PC-3 (cell line): Measurements from ENCODE around the gene PDE6A. TPM values are rescaled to one million over a fixed set of nuclear protein-coding genes. Genes with fewer than 3 reads are reported as not detected.

Experiments used
- ATAC-seq: fragments of 200-7000 bp; cut with Tn5 transposase; 2 replicates; pipeline ENCODE4 v1.9.1; 2020; ENCODE audit warnings: mild to moderate bottlenecking, moderate library complexity
- BruUV-seq: library from RNA; stranded (reverse); fragments of 400-500 nt; replicated peaks from 2 replicates; lab custom pipeline; 2021; lab: Mats Ljungman, UMichigan
- CTCF ChIA-PET: fragments of 300-600 bp; sonication (Branson Sonifier 250); formaldehyde crosslinking; loops from one replicate; lab custom pipeline; 2022; ENCODE audit warnings: antibody characterized with exemption; lab: Charles Lee
- POLR2A ChIA-PET: fragments of 300-600 bp; sonication (Branson Sonifier 250); formaldehyde crosslinking; loops from one replicate; lab custom pipeline; 2022; ENCODE audit warnings: antibody characterized with exemption; ENCODE audit not compliant: unreplicated experiment; lab: Charles Lee
- DNase-seq: peaks from one replicate; pipeline ENCODE4 v3.0.0-alpha.2; 2015
- H2AFZ ChIP-seq: fragments of 300-600 bp; sonication (generic); 2 replicates; pipeline ENCODE4 v1.6.0; 2016; ENCODE audit warnings: antibody characterized with exemption, low read length
- H3F3A ChIP-seq: fragments of 300-600 bp; sonication (generic); one replicate; pipeline ENCODE4 v1.6.0; 2017; ENCODE audit warnings: antibody characterized with exemption, low read length, control low read depth, mild to moderate bottlenecking; ENCODE audit not compliant: unreplicated experiment
- H3K27ac ChIP-seq: fragments of 300-600 bp; sonication (generic); 2 replicates; pipeline ENCODE4 v1.5.1; 2016; ENCODE audit warnings: mild to moderate bottlenecking, low read length
- H3K27me3 ChIP-seq: fragments of 300-600 bp; sonication (generic); 2 replicates; pipeline ENCODE4 v1.6.1; 2016; ENCODE audit warnings: low read length, mixed read lengths
- H3K36me3 ChIP-seq: fragments of 300-600 bp; sonication (generic); 2 replicates; pipeline ENCODE4 v1.6.1; 2016; ENCODE audit warnings: low read depth, mixed run types, low read length, mixed read lengths
- H3K4me1 ChIP-seq: fragments of 300-600 bp; sonication (generic); 2 replicates; pipeline ENCODE4 v1.5.1; 2016; ENCODE audit warnings: low read length; ENCODE audit not compliant: insufficient read depth
- H3K4me2 ChIP-seq: fragments of 300-600 bp; sonication (generic); 2 replicates; pipeline ENCODE4 v1.6.0; 2016; ENCODE audit warnings: low read length
- H3K4me3 ChIP-seq: fragments of 300-600 bp; sonication (generic); 2 replicates; pipeline ENCODE4 v1.5.1; 2016; ENCODE audit warnings: mild to moderate bottlenecking, low read length, mixed read lengths
- H3K79me2 ChIP-seq: fragments of 300-600 bp; sonication (generic); 2 replicates; pipeline ENCODE4 v1.6.1; 2017; ENCODE audit warnings: low read length, mixed read lengths
- H3K9ac ChIP-seq: fragments of 300-600 bp; sonication (generic); 2 replicates; pipeline ENCODE4 v1.6.0; 2016; ENCODE audit warnings: mild to moderate bottlenecking, low read length
- H3K9me2 ChIP-seq: fragments of 300-600 bp; sonication (generic); replicated peaks from 2 replicates; pipeline ENCODE4 v1.6.1; 2016; ENCODE audit warnings: mixed run types, low read length, mixed read lengths
- H3K9me3 ChIP-seq: fragments of 300-600 bp; sonication (generic); 2 replicates; pipeline ENCODE4 v1.6.1; 2016; ENCODE audit warnings: low read length, mixed read lengths
- H4K20me1 ChIP-seq: fragments of 300-600 bp; sonication (generic); 2 replicates; pipeline ENCODE4 v1.6.1; 2016; ENCODE audit warnings: low read length, mixed read lengths
- EZH2 ChIP-seq: fragments of 300-600 bp; sonication (generic); IDR thresholded peaks from one replicate; pipeline ENCODE4 v1.6.1; 2017; ENCODE audit warnings: antibody characterized with exemption, mild to moderate bottlenecking, low read length; ENCODE audit not compliant: unreplicated experiment
- EZH2phosphoT487 ChIP-seq: fragments of 300-600 bp; sonication (generic); IDR thresholded peaks from 2 replicates; pipeline ENCODE4 v1.6.1; 2018; ENCODE audit warnings: mild to moderate bottlenecking, antibody characterized with exemption, low read length, borderline replicate concordance
- intact Hi-C: fragments of 100-400 bp; cut with micrococcal nuclease; formaldehyde crosslinking; loops from 2 replicates; pipeline ENCODE4 v1.9.0; 2023
- total RNA-seq: library from RNA; depleted of rRNA; stranded (reverse); fragments of >200 nt; gene quantifications from 2 replicates; pipeline ENCODE4 v1.2.3, GENCODE V29; 2014
- TF ChIP-seq, protein P1 (sequence below): fragments of 300-600 bp; sonication (generic); conservative IDR thresholded peaks from 2 replicates; pipeline ENCODE4 v1.5.1; 2017; ENCODE audit warnings: antibody characterized with exemption, low read depth, mild to moderate bottlenecking, low read length

The PDE6A gene
- total RNA-seq, 1 experiment from 2014 or later: not detected

GRCh38 chr5:149981206-149981605 is 36.6 kb upstream of the PDE6A start:
- no peak for ATAC-seq
- intact Hi-C loops: no loop called here
- Histone ChIP-seq H3K9ac (no peak overlapping the region), H3K4me2 (no peak overlapping the region), H3K79me2 (no peaks in the 10 kb centered on the region), H4K20me1 (no peaks in the 10 kb centered on the region), H2AFZ (no peak overlapping the region), H3K27me3 (no peaks in the 10 kb centered on the region), H3K9me3 (no peaks in the 10 kb centered on the region), H3K27ac (no peak overlapping the region), H3F3A (no peaks in the 10 kb centered on the region), H3K36me3 (no peaks in the 10 kb centered on the region; the same call in 1 of the 2 replicates), H3K4me3 (no peak overlapping the region), H3K9me2 (no peaks in the 10 kb centered on the region), H3K4me1 (peaks cover 3% of the 10 kb centered on the region)
- ChIA-PET CTCF (no interaction called here), POLR2A (no interaction called here)
- BruUV-seq: no TSS peak
- no peak for TF ChIP-seq EZH2phosphoT487
- TF ChIP-seq EZH2: no peak
- DNase-seq: no peak

GRCh38 chr5:149979896-149980295 is 35.3 kb upstream of the PDE6A start:
- intact Hi-C loops: no loop called here
- H3K4me1 ChIP-seq: peaks cover 5% of the 10 kb centered on the region
- no peaks in the 10 kb centered on the region for H3F3A ChIP-seq
- no peaks in the 10 kb centered on the region for H3K27me3 ChIP-seq
- TF ChIP-seq EZH2phosphoT487 (no peak), EZH2 (no peak)
- TF ChIP-seq, protein P1, sequence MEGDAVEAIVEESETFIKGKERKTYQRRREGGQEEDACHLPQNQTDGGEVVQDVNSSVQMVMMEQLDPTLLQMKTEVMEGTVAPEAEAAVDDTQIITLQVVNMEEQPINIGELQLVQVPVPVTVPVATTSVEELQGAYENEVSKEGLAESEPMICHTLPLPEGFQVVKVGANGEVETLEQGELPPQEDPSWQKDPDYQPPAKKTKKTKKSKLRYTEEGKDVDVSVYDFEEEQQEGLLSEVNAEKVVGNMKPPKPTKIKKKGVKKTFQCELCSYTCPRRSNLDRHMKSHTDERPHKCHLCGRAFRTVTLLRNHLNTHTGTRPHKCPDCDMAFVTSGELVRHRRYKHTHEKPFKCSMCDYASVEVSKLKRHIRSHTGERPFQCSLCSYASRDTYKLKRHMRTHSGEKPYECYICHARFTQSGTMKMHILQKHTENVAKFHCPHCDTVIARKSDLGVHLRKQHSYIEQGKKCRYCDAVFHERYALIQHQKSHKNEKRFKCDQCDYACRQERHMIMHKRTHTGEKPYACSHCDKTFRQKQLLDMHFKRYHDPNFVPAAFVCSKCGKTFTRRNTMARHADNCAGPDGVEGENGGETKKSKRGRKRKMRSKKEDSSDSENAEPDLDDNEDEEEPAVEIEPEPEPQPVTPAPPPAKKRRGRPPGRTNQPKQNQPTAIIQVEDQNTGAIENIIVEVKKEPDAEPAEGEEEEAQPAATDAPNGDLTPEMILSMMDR: no peak
- H4K20me1 ChIP-seq: no peaks in the 10 kb centered on the region
- H3K36me3 ChIP-seq: no peaks in the 10 kb centered on the region; the same call in 1 of the 2 replicates
- no peak overlapping the region for H3K4me3 ChIP-seq
- H3K27ac ChIP-seq: no peak overlapping the region
- no peaks in the 10 kb centered on the region for H3K79me2 ChIP-seq
- ChIA-PET CTCF (no interaction called here), POLR2A (no interaction called here)
- no peaks in the 10 kb centered on the region for H3K9me2 ChIP-seq
- DNase-seq: no peak
- BruUV-seq: no TSS peak
- H3K9me3 ChIP-seq: no peaks in the 10 kb centered on the region
- no peak overlapping the region for H2AFZ ChIP-seq
- H3K4me2 ChIP-seq: no peak overlapping the region
- no peak overlapping the region for H3K9ac ChIP-seq
- no peak for ATAC-seq

GRCh38 chr5:149975409-149975808 is 30.8 kb upstream of the PDE6A start:
- Histone ChIP-seq H3K36me3 (no peaks in the 10 kb centered on the region), H3K27me3 (no peaks in the 10 kb centered on the region), H3F3A (no peaks in the 10 kb centered on the region), H3K27ac (no peak overlapping the region), H3K4me1 (peaks cover 5% of the 10 kb centered on the region), H3K9ac (no peak overlapping the region), H3K9me3 (no peaks in the 10 kb centered on the region), H4K20me1 (no peaks in the 10 kb centered on the region), H3K4me3 (no peak overlapping the region), H3K4me2 (no peak overlapping the region), H3K79me2 (no peaks in the 10 kb centered on the region), H3K9me2 (no peaks in the 10 kb centered on the region), H2AFZ (no peak overlapping the region)
- ChIA-PET CTCF (interaction anchor here (0.6 to 0.7 kb wide), 2 partner anchors 42 to 73 kb away, joined by 3 to 8 read pairs; no protein-coding TSS in a partner anchor), POLR2A (no interaction called here)
- TF ChIP-seq, protein P1: no peak
- TF ChIP-seq EZH2phosphoT487 (no peak), EZH2 (no peak)
- intact Hi-C loops: no loop called here
- DNase-seq (no peak), ATAC-seq (no peak)
- no TSS peak for BruUV-seq
